Thoracic aorta (tissue), 2 donors: ENCODE data around the gene CERK. TPM values are rescaled to one million over a fixed set of nuclear protein-coding genes. Genes with fewer than 3 reads are reported as not detected.

Source experiments
- ATAC-seq: fragments of 150-250 bp; one replicate; pipeline ENCODE4 v1.8.0; 2017; ENCODE audit warnings: low read depth; ENCODE audit not compliant: insufficient number of reproducible peaks, low FRiP score
- DNase-seq: peaks from one replicate; pipeline ENCODE4 v3.0.0-alpha.2; 2020; ENCODE audit warnings: low spot score
- H3K27ac ChIP-seq, 2 donors: fragments of 200-600 bp; sonication (generic); 1 replicate in 1 of 2; 2 replicates in 1 of 2; pipeline ENCODE4 v1.5.1; 2016; ENCODE audit warnings: mild to moderate bottlenecking in 2 of 2, moderate library complexity in 2 of 2
- H3K27me3 ChIP-seq: fragments of 200-600 bp; sonication (generic); replicated peaks from 2 replicates; pipeline ENCODE4 v1.6.0; 2016; ENCODE audit warnings: mild to moderate bottlenecking; ENCODE audit not compliant: insufficient read depth
- H3K36me3 ChIP-seq: fragments of 200-600 bp; sonication (generic); one replicate; pipeline ENCODE4 v1.5.1; 2016
- H3K4me1 ChIP-seq, 2 donors: fragments of 200-600 bp; sonication (generic); 1 replicate in 1 of 2; 2 replicates in 1 of 2; pipeline versions ENCODE4 v1.5.1 to v1.6.0; 2016; ENCODE audit warnings: low read depth in 2 of 2, mild to moderate bottlenecking in 1 of 2; ENCODE audit not compliant: control insufficient read depth in 1 of 2
- H3K4me3 ChIP-seq: fragments of 200-600 bp; sonication (generic); 2 replicates; pipeline ENCODE4 v1.5.1; 2016; ENCODE audit warnings: mild to moderate bottlenecking
- H3K9me3 ChIP-seq: fragments of 200-600 bp; sonication (generic); 2 replicates; pipeline ENCODE4 v1.5.1; 2016
- CTCF ChIP-seq: fragments of 200-600 bp; sonication (generic); IDR thresholded peaks from one replicate; pipeline ENCODE4 v1.5.1; 2019; ENCODE audit warnings: antibody characterized with exemption
- total RNA-seq, 2 donors: library from RNA; depleted of rRNA; stranded (reverse); fragments of >200 nt; gene quantifications; one replicate each; pipeline versions ENCODE4 v1.1.0 to v1.2.3, GENCODE V29; 2016

Gene CERK
- total RNA-seq, 2 donors from 2014 or later = 65.5 to 72.8 TPM

- no peaks in the 10 kb centered on the region for H3K9me3 ChIP-seq
- H3K4me1 ChIP-seq = no peaks in the 10 kb centered on the region
- H3K36me3 ChIP-seq = no peaks in the 10 kb centered on the region
- no peaks in the 10 kb centered on the region for H3K27me3 ChIP-seq
- no peak for TF ChIP-seq CTCF
- H3K27ac ChIP-seq = no peak overlapping the region
- ATAC-seq (no peak), DNase-seq (no peak)
- no peak overlapping the region for H3K4me3 ChIP-seq
These were observed 79.8 kb downstream of the CERK start for GRCh38 chr22:46657996-46658947.

- DNase-seq (no peak), ATAC-seq (no peak)
- H3K36me3 ChIP-seq = no peaks in the 10 kb centered on the region
- H3K27ac ChIP-seq = no peak overlapping the region
- no peaks in the 10 kb centered on the region for H3K27me3 ChIP-seq
- H3K9me3 ChIP-seq = no peaks in the 10 kb centered on the region
- no peak overlapping the region for H3K4me3 ChIP-seq
- H3K4me1 ChIP-seq = no peaks in the 10 kb centered on the region
- TF ChIP-seq CTCF = no peak
These were observed 80.4 kb downstream of the CERK start for GRCh38 chr22:46657655-46657953.

GRCh38 chr22:46656856-46657654 is 81.0 kb downstream of the CERK start:
- DNase-seq = no peak
- TF ChIP-seq CTCF = no peak
- ATAC-seq = no peak

GRCh38 chr22:46655861-46656608 is 82.0 kb downstream of the CERK start:
- no peak for ATAC-seq
- no peak for TF ChIP-seq CTCF
- no peaks in the 10 kb centered on the region for H3K9me3 ChIP-seq

More at GRCh38 chr22:46656856-46657654, 81.0 kb downstream of the CERK start:
- Histone ChIP-seq H3K4me3 (no peak overlapping the region), H3K9me3 (no peaks in the 10 kb centered on the region), H3K4me1 (no peaks in the 10 kb centered on the region), H3K27ac (no peak overlapping the region), H3K27me3 (no peaks in the 10 kb centered on the region), H3K36me3 (no peaks in the 10 kb centered on the region)

More at GRCh38 chr22:46655861-46656608, 82.0 kb downstream of the CERK start:
- no peak overlapping the region for H3K27ac ChIP-seq
- no peak overlapping the region for H3K4me3 ChIP-seq
- H3K27me3 ChIP-seq = no peaks in the 10 kb centered on the region
- no peaks in the 10 kb centered on the region for H3K36me3 ChIP-seq
- DNase-seq = no peak
- no peaks in the 10 kb centered on the region for H3K4me1 ChIP-seq
